Parathyroid adenoma (tissue), 2 donors: Measurements from ENCODE around the gene TINAGL1.
A peak's percentile ranks its signal among the peaks of the same experiment; 100 is the strongest.
"Not testable (repeated sequence)": the region's sequence is repeated elsewhere in the genome, so short reads cannot be mapped to it uniquely, and the experiment has no call there.

ENCODE experiments used
- H2AFZ ChIP-seq: fragments of 300-600 bp; sonication (generic); one replicate; pipeline ENCODE4 v1.7.0; 2017; ENCODE audit warnings: antibody characterized with exemption, mild to moderate bottlenecking
- H3K27ac ChIP-seq: fragments of 300-600 bp; sonication (generic); one replicate; pipeline ENCODE4 v1.7.0; 2017
- H3K27me3 ChIP-seq: fragments of 300-600 bp; sonication (generic); one replicate; pipeline ENCODE4 v1.7.0; 2017; ENCODE audit warnings: low read length; ENCODE audit not compliant: control insufficient read depth, insufficient read depth
- H3K36me3 ChIP-seq: fragments of 300-600 bp; sonication (generic); one replicate; pipeline ENCODE4 v1.7.0; 2017; ENCODE audit warnings: low read length; ENCODE audit not compliant: control insufficient read depth, insufficient read depth
- H3K4me1 ChIP-seq: fragments of 300-600 bp; sonication (generic); one replicate; pipeline ENCODE4 v1.7.0; 2017; ENCODE audit warnings: control low read depth
- H3K4me2 ChIP-seq: fragments of 300-600 bp; sonication (generic); one replicate; pipeline ENCODE4 v1.7.0; 2017; ENCODE audit warnings: low read length
- H3K4me3 ChIP-seq: fragments of 300-600 bp; sonication (generic); one replicate; pipeline ENCODE4 v1.7.0; 2017; ENCODE audit warnings: low read depth, low read length
- H3K79me2 ChIP-seq: fragments of 300-600 bp; sonication (generic); one replicate; pipeline ENCODE4 v1.7.0; 2017; ENCODE audit warnings: control low read depth
- H3K9ac ChIP-seq: fragments of 300-600 bp; sonication (generic); one replicate; pipeline ENCODE4 v1.7.0; 2017; ENCODE audit warnings: mild to moderate bottlenecking
- H3K9me3 ChIP-seq: fragments of 300-600 bp; sonication (generic); one replicate; pipeline ENCODE4 v1.7.0; 2017; ENCODE audit warnings: low read length; ENCODE audit not compliant: control insufficient read depth
- CTCF ChIP-seq: fragments of 300-600 bp; sonication (generic); IDR thresholded peaks from one replicate; pipeline ENCODE4 v1.7.0; 2017; ENCODE audit warnings: antibody characterized with exemption, mild to moderate bottlenecking
- donor health status: primary hyperparathyroidism.

TINAGL1 gene

DNA sequence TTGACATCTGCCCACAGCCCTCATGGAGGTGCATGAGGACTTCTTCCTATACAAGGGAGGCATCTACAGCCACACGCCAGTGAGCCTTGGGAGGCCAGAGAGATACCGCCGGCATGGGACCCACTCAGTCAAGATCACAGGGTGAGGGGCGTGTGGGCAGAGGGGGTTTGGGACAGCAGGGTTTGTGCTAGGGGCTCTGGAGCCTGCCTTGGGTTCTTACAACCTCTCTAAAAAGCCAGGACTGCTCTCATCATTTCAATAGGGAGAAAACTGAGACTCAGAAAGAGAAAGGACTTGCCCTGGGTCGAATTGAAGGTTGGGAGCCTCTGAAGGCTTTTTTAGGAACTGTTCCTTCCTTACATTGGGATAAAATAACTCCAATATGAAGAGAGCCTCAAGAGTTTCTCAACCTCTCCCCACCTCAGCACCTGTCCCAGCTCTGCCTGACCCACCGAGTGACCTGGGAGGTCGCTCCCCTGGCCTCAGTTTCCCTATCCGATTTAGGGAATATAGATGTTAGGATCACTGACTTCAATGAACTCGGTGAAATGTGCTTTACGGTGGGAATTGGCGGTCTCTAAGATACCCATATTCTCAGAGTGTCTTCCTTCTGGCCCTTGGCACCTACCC is 9.5 kb downstream of the TINAGL1 start:
- no peaks in the 10 kb centered on the region for H3K4me1 ChIP-seq

DNA sequence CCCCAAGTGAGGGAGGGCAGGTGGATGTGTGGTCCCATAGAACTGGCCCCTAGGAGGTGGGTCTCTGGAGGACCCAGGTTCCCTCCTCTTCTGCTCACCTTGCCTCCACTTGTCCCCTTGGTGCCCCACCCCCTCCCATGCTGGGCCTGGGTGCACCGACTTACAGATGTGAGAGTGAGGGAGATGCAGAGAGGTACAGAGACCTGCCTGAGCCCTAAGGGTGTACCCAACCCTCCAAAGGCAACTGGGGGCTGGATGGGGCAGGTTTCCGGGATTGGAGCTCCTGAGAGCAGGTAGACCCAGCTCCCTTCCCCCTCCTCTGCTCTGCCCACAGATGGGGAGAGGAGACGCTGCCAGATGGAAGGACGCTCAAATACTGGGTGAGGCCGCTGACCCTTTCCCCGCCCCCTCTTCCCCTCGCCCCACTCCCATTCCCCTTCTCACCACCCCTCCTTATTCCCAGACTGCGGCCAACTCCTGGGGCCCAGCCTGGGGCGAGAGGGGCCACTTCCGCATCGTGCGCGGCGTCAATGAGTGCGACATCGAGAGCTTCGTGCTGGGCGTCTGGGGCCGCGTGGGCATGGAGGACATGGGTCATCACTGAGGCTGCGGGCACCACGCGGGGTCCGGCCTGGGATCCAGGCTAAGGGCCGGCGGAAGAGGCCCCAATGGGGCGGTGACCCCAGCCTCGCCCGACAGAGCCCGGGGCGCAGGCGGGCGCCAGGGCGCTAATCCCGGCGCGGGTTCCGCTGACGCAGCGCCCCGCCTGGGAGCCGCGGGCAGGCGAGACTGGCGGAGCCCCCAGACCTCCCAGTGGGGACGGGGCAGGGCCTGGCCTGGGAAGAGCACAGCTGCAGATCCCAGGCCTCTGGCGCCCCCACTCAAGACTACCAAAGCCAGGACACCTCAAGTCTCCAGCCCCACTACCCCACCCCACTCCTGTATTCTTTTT is 10.3 kb downstream of the TINAGL1 start:
- no peak overlapping the region for H2AFZ ChIP-seq
- no peak overlapping the region for H3K4me2 ChIP-seq
- H3K4me1 ChIP-seq = no peaks in the 10 kb centered on the region
- no peak overlapping the region for H3K9ac ChIP-seq
- H3K36me3 ChIP-seq = no peaks in the 10 kb centered on the region
- H3K4me3 ChIP-seq = no peak overlapping the region
- no peak for TF ChIP-seq CTCF
- no peaks in the 10 kb centered on the region for H3K79me2 ChIP-seq
- H3K27ac ChIP-seq = no peak overlapping the region
- no peaks in the 10 kb centered on the region for H3K27me3 ChIP-seq
- H3K9me3 ChIP-seq = no peaks in the 10 kb centered on the region

More for the DNA sequence above, 9.5 kb downstream of the TINAGL1 start:
- H3K36me3 ChIP-seq = no peaks in the 10 kb centered on the region
- H3K9me3 ChIP-seq = no peaks in the 10 kb centered on the region
- no peak overlapping the region for H3K9ac ChIP-seq
- H3K27me3 ChIP-seq = no peaks in the 10 kb centered on the region
- no peak overlapping the region for H3K4me2 ChIP-seq
- no peak for TF ChIP-seq CTCF
- H3K27ac ChIP-seq = no peak overlapping the region
- no peak overlapping the region for H3K4me3 ChIP-seq
- no peak overlapping the region for H2AFZ ChIP-seq
- H3K79me2 ChIP-seq = no peaks in the 10 kb centered on the region

- H2AFZ ChIP-seq, H3K4me1 ChIP-seq, H3K9ac ChIP-seq, H3K4me2 ChIP-seq, H3K36me3 ChIP-seq, H3K9me3 ChIP-seq, H3K27ac ChIP-seq, H3K27me3 ChIP-seq, H3K79me2 ChIP-seq, H3K4me3 ChIP-seq: not testable (repeated sequence)
These were observed 11.0 kb downstream of the TINAGL1 start for GRCh38 chr1:31587328-31587699.

DNA sequence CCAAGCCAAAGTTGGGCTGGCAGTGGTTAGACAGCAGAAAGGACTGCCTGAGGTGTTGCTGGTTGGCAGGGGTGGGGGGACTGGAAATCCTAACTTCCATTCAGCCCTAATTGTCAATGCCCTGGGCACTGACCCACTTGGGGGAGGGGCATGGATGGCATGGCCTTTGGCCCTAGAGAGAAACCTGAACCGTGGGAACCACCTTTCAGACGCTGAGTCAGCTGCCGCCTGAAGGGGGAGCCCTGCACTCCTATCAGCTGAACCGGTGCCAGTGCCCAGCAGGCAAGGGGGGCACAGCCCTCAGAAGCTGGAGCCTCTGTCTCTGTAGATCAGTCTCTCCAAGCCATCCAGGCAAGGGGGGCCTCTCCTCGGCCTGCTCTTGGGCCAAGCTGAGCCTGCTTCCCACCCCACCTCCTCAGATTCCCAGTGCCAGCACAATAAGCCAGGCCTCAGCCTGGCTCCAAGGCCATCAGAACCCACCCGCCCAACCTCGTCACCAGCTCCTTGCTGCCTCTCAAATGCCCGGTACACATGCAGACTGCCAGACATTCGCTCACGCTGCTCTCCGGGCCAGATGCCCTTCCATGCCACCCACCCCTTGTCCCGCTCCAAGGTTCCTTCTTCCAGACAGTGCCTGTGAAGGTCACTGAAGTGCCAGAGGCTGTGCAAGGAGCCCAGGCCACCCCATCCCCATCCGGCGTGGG is 11.6 kb downstream of the TINAGL1 start:
- Histone ChIP-seq H3K4me2 (no peak overlapping the region), H3K27me3 (no peaks in the 10 kb centered on the region), H3K9me3 (no peaks in the 10 kb centered on the region), H3K36me3 (no peaks in the 10 kb centered on the region), H3K27ac (peak overlapping the region; percentile 61), H3K9ac (no peak overlapping the region), H2AFZ (no peak overlapping the region), H3K4me1 (no peaks in the 10 kb centered on the region), H3K4me3 (no peak overlapping the region), H3K79me2 (no peaks in the 10 kb centered on the region)
- peak; percentile 28 for TF ChIP-seq CTCF
